ENCODE data around the gene TIMM29. TPM values are rescaled to one million over a fixed set of nuclear protein-coding genes. Genes with fewer than 3 reads are reported as not detected.

Gene TIMM29
- total RNA-seq, result 10 to 100 TPM; 22.6 to 24.8 TPM
- polyA plus RNA-seq (2013, experiment 1 of 2), result 27.6 TPM
- 22.9 TPM for polyA plus RNA-seq (2013, experiment 2 of 2)
- 11.2 to 36.9 (median 22.6) reads per million in 172 experiments for total RNA-seq

DNA sequence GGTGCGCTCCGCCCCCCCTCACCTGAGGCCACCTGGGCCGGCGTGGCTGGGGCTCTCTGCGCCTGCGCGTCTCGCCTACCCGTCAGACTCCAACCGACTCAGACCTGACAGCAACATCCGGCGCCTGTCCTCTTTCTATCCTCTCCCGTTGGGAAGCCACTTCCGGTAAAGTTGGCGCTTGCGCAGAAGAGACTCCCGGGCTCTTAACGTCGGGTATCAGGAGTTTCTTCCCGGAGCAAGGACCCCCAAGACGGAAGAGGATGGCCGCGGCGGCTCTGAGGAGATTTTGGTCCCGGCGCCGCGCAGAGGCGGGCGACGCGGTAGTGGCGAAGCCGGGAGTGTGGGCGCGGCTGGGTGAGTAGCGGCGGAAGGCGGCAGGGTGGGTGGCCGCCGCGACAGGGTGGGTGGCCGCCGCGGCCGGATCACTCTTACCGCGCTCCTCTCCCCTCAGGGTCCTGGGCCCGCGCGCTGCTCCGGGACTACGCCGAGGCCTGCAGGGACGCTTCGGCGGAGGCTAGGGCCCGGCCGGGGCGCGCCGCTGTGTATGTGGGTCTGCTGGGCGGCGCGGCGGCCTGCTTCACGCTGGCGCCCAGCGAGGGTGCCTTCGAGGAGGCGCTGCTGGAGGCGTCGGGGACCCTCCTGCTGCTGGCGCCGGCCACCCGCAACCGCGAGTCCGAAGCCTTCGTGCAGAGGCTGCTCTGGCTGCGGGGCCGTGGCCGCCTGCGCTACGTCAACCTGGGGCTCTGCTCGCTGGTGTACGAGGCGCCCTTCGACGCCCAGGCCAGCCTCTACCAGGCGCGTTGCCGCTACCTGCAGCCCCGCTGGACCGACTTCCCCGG lies at the start of gene TIMM29, which contains the start of gene YIPF2:
Gene TIMM29 (plus strand): TSS at position 249 of the 839 bp plus-strand sequence. CDS start 12 bp downstream, at position 261.
Gene YIPF2 (minus strand): TSS at position 77 of the 839 bp plus-strand sequence. CDS start 229 bp downstream, outside the sequence.
- ChIA-PET CTCF (interaction anchor here (1.0 to 2.7 kb wide), 2 partner anchors 8 to 13 kb away, joined by 3 to 9 read pairs; no protein-coding TSS in a partner anchor), POLR2A (interaction anchor here (1.0 kb wide), 1 partner anchor 33 kb away, joined by 3 read pairs; the partner anchor contains the start of gene SMARCA4)
- ATAC-seq (ENCODE audit: poor library complexity) (peak; percentile 90), DNase-seq (peak; percentile 87 to 97 (median 92))
- Mint-ChIP-seq H3K36me3 (ENCODE audit: low read depth) (peaks cover 34% of the 10 kb centered on the region), H3K27ac (peak within 1 kb of the TSS; percentile 89), H3K27me3 (no peaks in the 10 kb centered on the region), H3K4me3 (peak within 1 kb of the TSS; percentile 97), H3K9me3 (no peaks in the 10 kb centered on the region), H3K4me1 (ENCODE audit: low read depth) (peaks cover 16% of the 10 kb centered on the region)
- Histone ChIP-seq H3K4me1 (ENCODE audit: insufficient read depth, low read length) (peaks cover 33% of the 10 kb centered on the region), H3K36me3 (ENCODE audit: insufficient read depth, low read length) (peaks cover 16% of the 10 kb centered on the region), H3K27me3 (ENCODE audit: control insufficient read depth in 1 of 2, insufficient read depth in 2 of 2, low read length in 2 of 2) (no peaks in the 10 kb centered on the region), H3K9me3 (ENCODE audit: control insufficient read depth in 1 of 2, insufficient read depth in 1 of 2, low read length in 2 of 2) (no peaks in the 10 kb centered on the region), H3K4me3 (ENCODE audit: low read length) (peak within 1 kb of the TSS; percentile 75), H3K27ac (ENCODE audit: low read depth in 1 of 2, low read length in 2 of 2) (peak within 1 kb of the TSS; percentile 46 to 61)
- TF ChIP-seq, protein P1, sequence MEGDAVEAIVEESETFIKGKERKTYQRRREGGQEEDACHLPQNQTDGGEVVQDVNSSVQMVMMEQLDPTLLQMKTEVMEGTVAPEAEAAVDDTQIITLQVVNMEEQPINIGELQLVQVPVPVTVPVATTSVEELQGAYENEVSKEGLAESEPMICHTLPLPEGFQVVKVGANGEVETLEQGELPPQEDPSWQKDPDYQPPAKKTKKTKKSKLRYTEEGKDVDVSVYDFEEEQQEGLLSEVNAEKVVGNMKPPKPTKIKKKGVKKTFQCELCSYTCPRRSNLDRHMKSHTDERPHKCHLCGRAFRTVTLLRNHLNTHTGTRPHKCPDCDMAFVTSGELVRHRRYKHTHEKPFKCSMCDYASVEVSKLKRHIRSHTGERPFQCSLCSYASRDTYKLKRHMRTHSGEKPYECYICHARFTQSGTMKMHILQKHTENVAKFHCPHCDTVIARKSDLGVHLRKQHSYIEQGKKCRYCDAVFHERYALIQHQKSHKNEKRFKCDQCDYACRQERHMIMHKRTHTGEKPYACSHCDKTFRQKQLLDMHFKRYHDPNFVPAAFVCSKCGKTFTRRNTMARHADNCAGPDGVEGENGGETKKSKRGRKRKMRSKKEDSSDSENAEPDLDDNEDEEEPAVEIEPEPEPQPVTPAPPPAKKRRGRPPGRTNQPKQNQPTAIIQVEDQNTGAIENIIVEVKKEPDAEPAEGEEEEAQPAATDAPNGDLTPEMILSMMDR (IDR thresholded peaks at IDR 0.05), result no peak
- intact Hi-C loops (cut with DNase I, micrococcal nuclease), result loop anchor here (1.0 to 10.0 kb wide), 5 partner anchors 34 to 446 kb away; partner anchors contain the start of genes CARM1 (in 2 of the 2), SMARCA4 (in 1 of the 2) and SWSAP1 (in 1 of the 2)

DNA sequence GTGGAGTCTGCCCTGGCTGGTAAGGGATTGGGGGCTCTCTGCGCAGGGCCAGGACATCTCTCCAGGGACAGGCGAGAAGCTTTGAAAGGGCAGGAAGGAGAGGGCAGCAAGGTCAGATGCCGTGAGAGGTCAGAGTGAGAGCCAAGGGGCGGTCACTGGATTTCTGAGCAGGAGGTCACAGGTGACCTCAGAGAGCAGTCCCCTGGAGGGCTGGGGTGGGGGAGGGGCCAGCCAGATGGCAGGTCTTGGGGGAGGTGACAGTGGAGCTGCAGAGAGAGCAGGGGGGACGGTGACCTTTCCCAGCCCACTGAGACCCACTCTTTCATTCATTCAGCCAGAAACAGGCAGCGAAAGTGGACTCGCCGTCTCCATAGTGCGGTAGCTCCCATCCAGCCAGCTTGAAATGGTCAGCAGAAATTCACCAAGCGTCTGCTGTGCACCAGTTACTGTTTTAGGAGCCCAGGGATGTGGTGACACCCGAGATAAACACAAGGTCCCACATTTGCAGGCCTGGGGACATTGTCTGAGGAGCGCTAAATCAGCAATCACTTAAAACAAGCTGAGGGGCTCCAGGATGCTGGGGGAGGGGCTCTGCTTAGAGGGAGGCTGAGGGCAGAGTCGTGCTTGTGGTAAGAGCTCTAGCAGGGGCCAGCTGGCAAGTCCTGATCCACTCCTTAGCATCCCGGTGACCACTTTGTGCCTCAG lies 47.1 kb upstream of the TIMM29 start:
- no peaks in the 10 kb centered on the region for H3K27me3 Mint-ChIP-seq
- H3K4me1 Mint-ChIP-seq (ENCODE audit: low read depth), result peaks cover 13% of the 10 kb centered on the region
- Histone ChIP-seq H3K4me1 (ENCODE audit: insufficient read depth, low read length) (peaks cover 21% of the 10 kb centered on the region), H3K36me3 (ENCODE audit: insufficient read depth, low read length) (peaks cover 5% of the 10 kb centered on the region), H3K27me3 (ENCODE audit: control insufficient read depth in 1 of 2, insufficient read depth in 2 of 2, low read length in 2 of 2) (no peaks in the 10 kb centered on the region), H3K27ac (ENCODE audit: low read depth in 1 of 2, low read length in 2 of 2) (no peak overlapping the region), H3K9me3 (ENCODE audit: control insufficient read depth in 1 of 2, insufficient read depth in 1 of 2, low read length in 2 of 2) (no peaks in the 10 kb centered on the region), H3K4me3 (ENCODE audit: low read length) (no peak overlapping the region)
- no peaks in the 10 kb centered on the region for H3K9me3 Mint-ChIP-seq
- no peaks in the 10 kb centered on the region for H3K36me3 Mint-ChIP-seq (ENCODE audit: low read depth)
- CTCF ChIA-PET, result no interaction called here
- POLR2A ChIA-PET, result no interaction called here
- TF ChIP-seq, protein P1 (IDR thresholded peaks at IDR 0.05), result no peak
- H3K27ac Mint-ChIP-seq, result no peak overlapping the region
- DNase-seq (no peak), ATAC-seq (ENCODE audit: poor library complexity) (no peak)
- intact Hi-C loops (cut with DNase I, micrococcal nuclease), result no loop called here
- no peak overlapping the region for H3K4me3 Mint-ChIP-seq

DNA sequence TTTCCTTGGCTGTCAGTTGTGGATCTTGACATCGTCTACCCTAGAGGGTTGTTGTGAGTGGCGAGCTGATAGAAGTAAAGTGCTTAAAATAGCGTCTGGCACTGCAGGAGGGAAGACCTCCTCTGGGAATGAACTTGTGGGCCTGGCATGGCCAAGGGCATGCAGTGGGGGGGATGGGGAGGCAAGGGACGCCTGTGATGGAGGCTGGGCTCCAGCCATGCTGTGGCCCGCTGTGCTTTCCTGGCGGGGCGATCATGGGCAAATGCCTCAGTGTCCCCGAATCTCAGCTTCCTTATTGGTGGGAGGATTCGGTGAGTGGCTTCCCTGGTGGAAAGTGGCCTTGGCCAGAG lies 46.5 kb upstream of the TIMM29 start:
- Mint-ChIP-seq H3K27me3 (no peaks in the 10 kb centered on the region), H3K4me3 (no peak overlapping the region), H3K27ac (no peak overlapping the region), H3K36me3 (ENCODE audit: low read depth) (no peaks in the 10 kb centered on the region), H3K9me3 (no peaks in the 10 kb centered on the region), H3K4me1 (ENCODE audit: low read depth) (peaks cover 13% of the 10 kb centered on the region)
- CTCF ChIA-PET, result no interaction called here
- ATAC-seq (ENCODE audit: poor library complexity) (no peak), DNase-seq (no peak)
- H3K27ac ChIP-seq (ENCODE audit: low read depth in 1 of 2, low read length in 2 of 2), result no peak overlapping the region
- POLR2A ChIA-PET, result no interaction called here
- H3K4me3 ChIP-seq (ENCODE audit: low read length), result no peak overlapping the region
- H3K9me3 ChIP-seq (ENCODE audit: control insufficient read depth in 1 of 2, insufficient read depth in 1 of 2, low read length in 2 of 2), result no peaks in the 10 kb centered on the region
- peaks cover 5% of the 10 kb centered on the region for H3K36me3 ChIP-seq (ENCODE audit: insufficient read depth, low read length)
- intact Hi-C loops (cut with DNase I, micrococcal nuclease), result no loop called here
- H3K27me3 ChIP-seq (ENCODE audit: control insufficient read depth in 1 of 2, insufficient read depth in 2 of 2, low read length in 2 of 2), result no peaks in the 10 kb centered on the region
- TF ChIP-seq, protein P1 (IDR thresholded peaks at IDR 0.05), result no peak
- peaks cover 18% of the 10 kb centered on the region for H3K4me1 ChIP-seq (ENCODE audit: insufficient read depth, low read length)

Measured in CD4-positive, alpha-beta T cell (primary cell).